IPS-15b (cell line): ENCODE measurements around the gene PRRG4.
A peak's percentile ranks its signal among the peaks of the same experiment; 100 is the strongest.

ENCODE experiments used
- H3K27me3 ChIP-seq: one replicate; pipeline ENCODE4 v1.6.1; 2013; ENCODE audit warnings: low read length; ENCODE audit not compliant: control insufficient read depth, insufficient read depth
- H3K36me3 ChIP-seq: one replicate; pipeline ENCODE4 v1.6.1; 2013; ENCODE audit warnings: low read length; ENCODE audit not compliant: control insufficient read depth, insufficient read depth
- H3K4me1 ChIP-seq: one replicate; pipeline ENCODE4 v1.6.1; 2013; ENCODE audit warnings: mild to moderate bottlenecking, low read length; ENCODE audit not compliant: control insufficient read depth, insufficient read depth
- H3K4me3 ChIP-seq: one replicate; pipeline ENCODE4 v1.5.1; 2013; ENCODE audit warnings: low read depth, low read length
- H3K9ac ChIP-seq: one replicate; pipeline ENCODE4 v1.6.1; 2013; ENCODE audit warnings: low read depth, mild to moderate bottlenecking, low read length
- H3K9me3 ChIP-seq: one replicate; pipeline ENCODE4 v1.6.1; 2013; ENCODE audit warnings: mild to moderate bottlenecking, low read length; ENCODE audit not compliant: control insufficient read depth, insufficient read depth

PRRG4 gene

GRCh38 chr11:32895471-32895870, 65.7 kb downstream of the PRRG4 start:
- Histone ChIP-seq H3K9ac (no peak overlapping the region), H3K9me3 (no peaks in the 10 kb centered on the region), H3K36me3 (no peaks in the 10 kb centered on the region), H3K4me1 (peaks cover 17% of the 10 kb centered on the region), H3K27me3 (no peaks in the 10 kb centered on the region), H3K4me3 (peak overlapping the region; percentile 80)

GRCh38 chr11:32897103-32897502, 67.4 kb downstream of the PRRG4 start:
- no peaks in the 10 kb centered on the region for H3K9me3 ChIP-seq
- no peaks in the 10 kb centered on the region for H3K27me3 ChIP-seq
- H3K36me3 ChIP-seq = no peaks in the 10 kb centered on the region
- H3K4me1 ChIP-seq = peaks cover 17% of the 10 kb centered on the region
- H3K4me3 ChIP-seq = no peak overlapping the region
- H3K9ac ChIP-seq = no peak overlapping the region

DNA sequence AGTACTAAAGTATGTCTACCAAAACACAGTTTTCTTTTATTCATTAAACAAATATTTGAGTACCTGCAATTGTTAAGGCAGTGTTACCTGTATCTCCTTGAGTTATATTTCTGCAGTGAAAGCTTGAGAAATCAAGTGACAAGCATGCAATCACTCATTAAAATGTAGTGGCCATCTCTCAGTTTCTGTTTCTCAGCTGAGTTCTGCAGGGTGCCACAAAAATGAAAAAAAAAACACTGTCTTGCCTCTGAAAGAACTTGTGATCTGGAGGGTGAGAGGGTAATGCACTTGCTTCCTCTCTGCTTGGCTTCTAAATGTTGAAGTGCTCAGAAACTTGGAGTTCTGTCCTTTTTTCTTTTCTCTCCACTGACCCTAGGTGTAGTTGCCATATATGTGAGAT, 69.7 kb downstream of the PRRG4 start:
- Histone ChIP-seq H3K9ac (no peak overlapping the region), H3K4me1 (peaks cover 17% of the 10 kb centered on the region), H3K4me3 (no peak overlapping the region), H3K36me3 (no peaks in the 10 kb centered on the region), H3K9me3 (no peaks in the 10 kb centered on the region), H3K27me3 (no peaks in the 10 kb centered on the region)

- H3K9me3 ChIP-seq = no peaks in the 10 kb centered on the region
- H3K4me3 ChIP-seq = no peak overlapping the region
- no peaks in the 10 kb centered on the region for H3K36me3 ChIP-seq
- H3K27me3 ChIP-seq = no peaks in the 10 kb centered on the region
- H3K9ac ChIP-seq = no peak overlapping the region
- peaks cover 9% of the 10 kb centered on the region for H3K4me1 ChIP-seq
These were observed 72.5 kb downstream of the PRRG4 start for GRCh38 chr11:32902089-32902665.

DNA sequence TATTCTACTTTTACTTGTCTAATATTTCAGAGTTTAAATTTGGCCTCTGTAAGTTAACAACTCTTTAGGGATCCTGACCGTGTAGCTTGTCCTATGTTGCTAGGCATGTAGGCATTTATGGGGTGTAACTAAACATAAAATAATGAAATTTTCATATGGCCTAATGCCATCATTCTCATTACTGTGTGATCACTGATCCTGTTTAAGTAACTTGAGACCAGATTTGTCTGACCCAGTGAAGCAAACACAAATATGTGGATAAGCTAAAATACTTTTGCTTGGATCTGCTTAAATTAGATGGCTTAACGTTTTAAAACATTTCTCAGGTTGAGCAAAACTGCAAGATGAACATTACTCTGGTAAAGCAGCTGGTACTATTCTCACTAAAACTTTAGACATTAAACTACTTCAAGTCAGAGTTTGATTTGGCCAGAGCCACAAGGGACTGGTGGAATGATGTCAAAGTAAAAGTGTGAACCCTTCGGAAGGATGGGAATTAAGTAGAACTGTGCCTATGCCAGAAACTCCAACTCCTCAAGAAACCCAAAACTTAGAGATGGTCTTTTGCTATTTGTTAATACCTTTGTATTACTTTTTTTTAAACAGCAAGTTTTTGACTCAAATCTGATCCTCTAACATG, 75.4 kb downstream of the PRRG4 start:
- no peaks in the 10 kb centered on the region for H3K4me1 ChIP-seq
- H3K9ac ChIP-seq = no peak overlapping the region
- no peaks in the 10 kb centered on the region for H3K36me3 ChIP-seq
- H3K27me3 ChIP-seq = no peaks in the 10 kb centered on the region
- no peak overlapping the region for H3K4me3 ChIP-seq
- no peaks in the 10 kb centered on the region for H3K9me3 ChIP-seq
